OCI-LY7 (cell line): Measurements from ENCODE around the gene PHF21B.

Source experiments
- CTCF ChIP-seq: fragments of 200-600 bp; sonication (generic); conservative IDR thresholded peaks from 2 replicates; pipeline ENCODE4 v1.5.1; 2014; ENCODE audit warnings: mild to moderate bottlenecking, antibody characterized with exemption, low read length, moderate library complexity, mixed read lengths
- EZH2phosphoT487 ChIP-seq: fragments of 200-600 bp; sonication (generic); IDR thresholded peaks from 2 replicates; pipeline ENCODE4 v1.6.1; 2018; ENCODE audit warnings: low read depth, borderline replicate concordance, mild to moderate bottlenecking, mixed run types, antibody characterized with exemption, low read length, moderate library complexity, mixed read lengths

DNA sequence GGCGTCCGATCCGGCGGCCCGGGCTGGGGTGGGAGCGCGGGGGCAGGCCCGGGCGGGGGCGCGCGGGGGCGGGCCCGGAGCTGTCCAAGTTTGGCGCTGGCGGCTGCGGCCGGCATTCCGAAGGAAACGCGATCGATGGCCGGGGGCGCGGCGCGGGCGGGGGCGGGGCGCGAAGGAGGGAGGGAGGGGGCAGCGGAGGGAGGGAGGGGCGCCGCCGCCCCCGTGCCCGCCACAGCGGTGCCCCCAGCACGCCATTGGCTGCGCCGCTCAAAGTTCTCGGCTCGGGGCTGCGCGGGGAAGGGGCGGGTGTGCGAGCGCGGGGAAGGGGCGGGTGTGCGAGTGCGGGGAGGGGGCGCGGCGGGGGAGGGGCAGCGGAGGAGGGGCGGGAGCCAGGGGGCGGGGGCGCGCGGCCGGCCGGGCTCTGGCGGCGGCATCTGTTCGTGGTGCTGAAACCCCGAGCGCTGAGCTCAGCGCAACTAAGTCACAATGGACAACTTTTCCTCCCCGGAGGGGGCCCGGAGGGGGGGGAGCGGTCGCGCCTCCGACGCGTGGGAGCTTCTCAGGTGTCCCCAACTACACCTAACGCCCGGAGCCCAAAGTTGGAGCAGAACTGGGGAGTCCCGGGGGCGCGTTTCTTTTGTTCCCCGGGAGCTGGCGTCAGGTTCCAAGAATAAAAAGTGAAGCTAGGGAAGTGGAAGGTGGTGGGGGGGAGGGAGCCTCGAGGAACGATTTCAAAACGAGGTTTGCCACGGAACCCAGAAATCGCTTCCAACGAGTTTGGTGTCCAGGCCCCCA is 2.2 kb downstream of the PHF21B start:
- TF ChIP-seq CTCF (no peak), EZH2phosphoT487 (no peak)
